HG03064 (cell line): Measurements from ENCODE around the gene HILPDA.
"Not testable (repeated sequence)": the region's sequence is repeated elsewhere in the genome, so short reads cannot be mapped to it uniquely, and the experiment has no call there.

Experiments used
- ATAC-seq: cut with Tn5 transposase; IDR thresholded peaks from one replicate; pipeline ENCODE4 v1.9.1; 2021; ENCODE audit warnings: low read depth; ENCODE audit not compliant: unreplicated experiment

The HILPDA gene

GRCh38 chr7:128459394-128459878 lies 3.8 kb downstream of the HILPDA start:
- ATAC-seq: peak; percentile 43

GRCh38 chr7:128462460-128462859 lies 6.8 kb downstream of the HILPDA start:
- ATAC-seq: no peak

DNA sequence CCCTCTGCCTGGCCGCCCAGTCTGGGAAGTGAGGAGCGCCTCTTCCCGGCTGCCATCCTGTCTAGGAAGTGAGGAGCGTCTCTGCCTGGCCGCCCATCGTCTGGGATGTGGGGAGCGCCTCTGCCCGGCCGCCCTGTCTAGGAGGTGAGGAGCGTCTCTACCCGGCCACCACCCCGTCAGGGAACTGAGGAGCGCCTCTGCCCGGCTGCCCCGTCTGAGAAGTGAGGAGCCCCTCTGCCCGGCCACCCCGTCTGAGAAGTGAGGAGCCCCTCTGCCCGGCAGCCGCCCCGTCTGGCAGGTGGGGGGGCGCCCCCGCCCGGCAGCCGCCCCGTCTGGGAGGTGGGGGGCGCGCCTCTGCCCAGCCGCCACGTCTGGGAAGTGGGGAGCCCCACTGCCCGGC lies 7.7 kb downstream of the HILPDA start:
- not testable (repeated sequence) for ATAC-seq

GRCh38 chr7:128463933-128464332 lies 8.3 kb downstream of the HILPDA start:
- not testable (repeated sequence) for ATAC-seq

DNA sequence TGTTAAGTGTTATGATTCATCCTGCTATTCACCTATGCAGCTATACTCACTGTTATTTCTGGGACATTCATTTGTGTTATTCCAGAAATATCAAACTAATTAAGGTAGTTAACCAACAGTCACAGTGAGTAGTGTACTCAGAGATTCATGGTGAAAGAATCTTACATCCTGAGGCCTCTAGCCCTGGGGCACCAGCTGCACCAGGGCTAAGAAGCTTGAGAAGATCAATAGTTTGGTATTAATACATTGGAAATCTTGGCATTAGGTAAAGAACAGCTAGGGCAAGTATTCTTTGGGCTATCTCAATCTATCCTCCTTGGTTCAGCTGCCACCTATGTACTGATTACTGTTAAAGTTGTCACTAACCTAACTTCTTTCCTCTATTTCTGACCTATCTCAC lies 11.2 kb downstream of the HILPDA start:
- not testable (repeated sequence) for ATAC-seq

DNA sequence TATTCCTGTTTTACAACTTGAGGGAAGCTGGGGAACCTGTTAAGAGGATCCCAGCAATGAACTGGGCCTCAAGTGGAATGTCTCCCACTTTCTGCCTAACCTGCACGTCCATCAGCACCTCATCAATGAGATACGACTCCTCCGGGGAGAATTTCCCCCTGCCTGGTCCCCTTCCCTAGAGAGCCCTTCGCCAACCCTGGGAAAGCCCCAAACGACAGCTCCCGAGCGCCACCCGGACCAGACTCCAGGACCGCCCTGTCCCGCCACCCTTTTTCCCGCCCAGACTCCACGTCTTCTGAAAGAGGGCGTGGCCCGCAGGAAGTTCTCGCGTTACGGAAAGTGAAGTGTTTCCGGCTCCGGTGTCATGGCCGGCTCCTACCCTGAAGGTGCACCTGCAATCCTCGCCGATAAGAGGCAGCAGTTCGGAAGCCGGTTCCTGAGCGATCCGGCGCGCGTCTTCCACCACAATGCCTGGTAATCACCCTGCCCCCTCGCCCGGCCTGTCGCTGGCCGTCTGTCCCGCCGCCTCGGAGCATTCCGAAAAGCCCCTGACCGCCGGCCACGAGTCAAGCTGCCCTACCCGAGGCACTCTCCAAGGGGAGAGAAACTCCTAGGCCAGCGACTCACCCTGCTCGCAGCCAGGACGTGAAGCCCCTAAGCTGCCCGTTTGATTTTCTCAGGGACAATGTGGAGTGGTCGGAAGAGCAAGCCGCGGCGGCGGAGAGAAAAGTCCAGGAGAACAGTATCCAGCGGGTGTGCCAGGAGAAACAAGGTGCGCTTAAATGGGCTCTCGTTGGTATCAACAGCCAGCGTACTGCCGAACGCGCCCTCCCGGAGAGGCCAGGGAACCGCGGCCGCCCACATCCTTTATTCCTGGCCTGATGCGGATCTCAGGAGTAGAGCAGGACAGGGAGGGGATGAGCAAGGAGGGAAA lies 21.0 kb downstream of the HILPDA start, which contains the start of gene METTL2B:
Gene METTL2B (plus strand): TSS at position 347 of the 934 bp plus-strand sequence. CDS start 18 bp downstream, at position 365.
- ATAC-seq: peak; percentile 91

DNA sequence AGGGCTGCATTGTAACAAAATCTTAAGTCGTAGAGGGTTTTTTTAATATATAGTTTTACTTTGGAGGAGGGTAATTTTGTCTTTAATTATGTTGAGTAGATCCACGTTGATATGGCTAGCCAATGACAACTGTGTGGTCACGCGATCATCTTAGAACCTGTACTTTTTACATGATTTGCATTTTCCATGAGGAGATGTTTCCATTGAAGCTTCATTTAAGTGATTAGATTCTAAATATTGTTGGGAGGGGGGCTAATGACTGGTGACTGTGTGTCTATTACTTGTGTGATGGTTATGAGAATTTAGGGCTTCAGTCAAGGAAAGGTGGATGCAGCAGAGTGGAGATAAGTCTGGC lies 21.6 kb downstream of the HILPDA start:
- ATAC-seq: not testable (repeated sequence)

DNA sequence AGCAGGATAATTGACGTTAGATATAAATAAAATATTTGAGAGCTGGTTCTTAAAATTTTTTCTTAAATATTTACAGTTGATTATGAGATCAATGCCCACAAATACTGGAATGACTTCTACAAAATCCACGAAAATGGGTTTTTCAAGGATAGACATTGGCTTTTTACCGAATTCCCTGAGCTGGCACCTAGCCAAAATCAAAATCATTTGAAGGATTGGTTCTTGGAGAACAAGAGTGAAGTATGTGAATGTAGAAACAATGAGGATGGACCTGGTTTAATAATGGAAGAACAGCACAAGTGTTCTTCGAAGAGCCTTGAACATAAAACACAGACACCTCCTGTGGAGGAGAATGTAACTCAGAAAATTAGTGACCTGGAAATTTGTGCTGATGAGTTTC lies 23.4 kb downstream of the HILPDA start:
- not testable (repeated sequence) for ATAC-seq

GRCh38 chr7:128488134-128488533 lies 32.5 kb downstream of the HILPDA start:
- not testable (repeated sequence) for ATAC-seq

DNA sequence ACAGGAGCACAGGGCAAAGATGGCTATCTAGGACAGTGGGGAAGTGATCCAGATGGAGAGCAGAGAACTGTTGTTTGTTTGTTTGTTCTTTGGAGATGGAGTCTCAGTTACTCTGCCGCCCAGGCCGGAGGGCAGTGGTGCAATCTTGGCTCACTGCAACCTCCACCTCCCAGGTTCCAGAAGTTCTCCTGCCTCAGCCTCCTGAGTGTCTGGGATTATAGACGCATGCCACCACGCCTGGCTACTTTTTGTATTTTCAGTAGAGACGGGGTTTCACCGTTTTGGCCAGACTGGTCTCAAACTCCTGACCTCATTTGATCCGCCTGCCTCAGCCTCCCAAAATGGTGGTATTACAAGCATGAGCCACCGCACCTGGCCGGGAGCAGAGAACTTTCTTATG lies 41.7 kb downstream of the HILPDA start:
- ATAC-seq: no peak

- not testable (repeated sequence) for ATAC-seq
Observed at GRCh38 chr7:128505416-128505815, 49.7 kb downstream of the HILPDA start.

- peak; percentile 57 for ATAC-seq
Observed at GRCh38 chr7:128506819-128507218, 51.1 kb downstream of the HILPDA start.

GRCh38 chr7:128507321-128507993 lies 51.8 kb downstream of the HILPDA start:
- not testable (repeated sequence) for ATAC-seq
